ENCODE results near the gene TCF21. TPM values are rescaled to one million over a fixed set of nuclear protein-coding genes. Genes with fewer than 3 reads are reported as not detected.

Gene TCF21
- total and polyA plus RNA-seq, 12 donors = 2.3 to 15.1 (median 3.3) TPM

GRCh38 chr6:133891927-133892812, 3.3 kb downstream of the TCF21 start:
- Histone ChIP-seq H3K9me3 (replicated peaks in 1 of 3) (no peaks in the 10 kb centered on the region), H3K27me3 (peaks cover 83% of the 10 kb centered on the region), H3K4me1 (replicated peaks in 1 of 2) (peaks cover 4 to 9% of the 10 kb centered on the region in 2 donors), H3K27ac (peak overlapping the region in 1 of 5 donors; percentile 46), H3K36me3 (replicated peaks in 1 of 2) (no peaks in the 10 kb centered on the region), H3K4me3 (peak overlapping the region in 1 of 4 donors; percentile 28)
- WGBS, 4 donors = 25 to 28% (median 26%) methylated on average over 12 of the region's 12 CpGs
- TF ChIP-seq CTCF (IDR thresholded peaks at IDR 0.05) (no peak), POLR2A (IDR thresholded peaks at IDR 0.05) (no peak)
- no peak for DNase-seq
- intact Hi-C loops (cut with DNase I) = no loop called here

GRCh38 chr6:133892813-133893691, 4.1 kb downstream of the TCF21 start:
- Histone ChIP-seq H3K4me1 (replicated peaks in 1 of 2) (peaks cover 4 to 9% of the 10 kb centered on the region in 2 donors), H3K27ac (peak overlapping the region in 1 of 5 donors; percentile 41), H3K4me3 (peak overlapping the region in 1 of 4 donors; percentile 20)

GRCh38 chr6:133893946-133894345, 5.0 kb downstream of the TCF21 start:
- intact Hi-C loops (cut with DNase I) = no loop called here
- no peak for DNase-seq
- H3K9me3 ChIP-seq (replicated peaks in 1 of 3) = no peaks in the 10 kb centered on the region
- 36 to 50% (median 44%) methylated on average over 4 of the region's 4 CpGs for WGBS, 4 donors
- H3K27ac ChIP-seq = peak overlapping the region in 2 of 5 donors; percentile 17 to 24
- H3K4me1 ChIP-seq (replicated peaks in 1 of 2) = peaks cover 4 to 9% of the 10 kb centered on the region in 2 donors
- TF ChIP-seq POLR2A (IDR thresholded peaks at IDR 0.05) = no peak
- no peak for TF ChIP-seq CTCF (IDR thresholded peaks at IDR 0.05)
- no peak overlapping the region for H3K4me3 ChIP-seq
- peaks cover 80% of the 10 kb centered on the region for H3K27me3 ChIP-seq
- no peaks in the 10 kb centered on the region for H3K36me3 ChIP-seq (replicated peaks in 1 of 2)

More at GRCh38 chr6:133892813-133893691, 4.1 kb downstream of the TCF21 start:
- H3K9me3 ChIP-seq (replicated peaks in 1 of 3) = no peaks in the 10 kb centered on the region
- intact Hi-C loops (cut with DNase I) = no loop called here
- no peak for DNase-seq
- WGBS, 4 donors = 28 to 30% (median 28%) methylated on average over 41 of the region's 41 CpGs
- H3K27me3 ChIP-seq = peaks cover 87% of the 10 kb centered on the region
- H3K36me3 ChIP-seq (replicated peaks in 1 of 2) = no peaks in the 10 kb centered on the region
- TF ChIP-seq POLR2A (IDR thresholded peaks at IDR 0.05) (no peak), CTCF (IDR thresholded peaks at IDR 0.05) (no peak)

- WGBS, 4 donors = 22 to 54% (median 44%) methylated on average over 2 of the region's 2 CpGs
- DNase-seq = no peak
- H3K36me3 ChIP-seq (replicated peaks in 1 of 2) = no peaks in the 10 kb centered on the region
- H3K27ac ChIP-seq = peak overlapping the region in 2 of 5 donors; percentile 17 to 24
- H3K4me3 ChIP-seq = no peak overlapping the region
- TF ChIP-seq CTCF (IDR thresholded peaks at IDR 0.05) = no peak
- TF ChIP-seq POLR2A (IDR thresholded peaks at IDR 0.05) = no peak
- H3K9me3 ChIP-seq (replicated peaks in 1 of 3) = no peaks in the 10 kb centered on the region
- peaks cover 76% of the 10 kb centered on the region for H3K27me3 ChIP-seq
- H3K4me1 ChIP-seq (replicated peaks in 1 of 2) = peaks cover 4 to 9% of the 10 kb centered on the region in 2 donors
- intact Hi-C loops (cut with DNase I) = no loop called here
Observed at GRCh38 chr6:133894369-133894768, 5.5 kb downstream of the TCF21 start.

All from adrenal gland (tissue), 12 donors.